ENCODE results near the gene GUCA1A.

GUCA1A gene

GRCh38 chr6:42173101-42173500 lies at the start of gene GUCA1A:
Gene GUCA1A, plus strand, starts transcription at chr6:42173364. Its CDS starts 250 bp downstream, at chr6:42173614.
- Histone ChIP-seq H3K27me3 (ENCODE audit: low read depth, low read length) (no peaks in the 10 kb centered on the region), H3K36me3 (ENCODE audit: control insufficient read depth in 1 of 2, insufficient read depth in 2 of 2, low read length in 2 of 2) (no peaks in the 10 kb centered on the region), H3K27ac (ENCODE audit: low read length) (no peak within 1 kb of the TSS), H3K4me3 (ENCODE audit: low read depth in 1 of 2, low read length in 2 of 2) (no peak within 1 kb of the TSS), H3K4me1 (ENCODE audit: control insufficient read depth in 1 of 2, insufficient read depth in 2 of 2, low read length in 2 of 2) (peaks cover 0 to 3% of the 10 kb centered on the region in 2 donors), H3K9me3 (ENCODE audit: control insufficient read depth in 1 of 2, low read length in 2 of 2) (no peaks in the 10 kb centered on the region)

- H3K4me3 ChIP-seq (ENCODE audit: low read depth in 1 of 2, low read length in 2 of 2), result no peak overlapping the region
- H3K4me1 ChIP-seq (ENCODE audit: control insufficient read depth in 1 of 2, insufficient read depth in 2 of 2, low read length in 2 of 2), result peaks cover 1 to 3% of the 10 kb centered on the region in 2 donors
- no peaks in the 10 kb centered on the region for H3K9me3 ChIP-seq (ENCODE audit: control insufficient read depth in 1 of 2, low read length in 2 of 2)
- no peaks in the 10 kb centered on the region for H3K27me3 ChIP-seq (ENCODE audit: low read depth, low read length)
- peak overlapping the region; percentile 60 for H3K27ac ChIP-seq (ENCODE audit: low read length)
- no peaks in the 10 kb centered on the region for H3K36me3 ChIP-seq (ENCODE audit: control insufficient read depth in 1 of 2, insufficient read depth in 2 of 2, low read length in 2 of 2)
Observed at GRCh38 chr6:42123379-42124103, 49.6 kb upstream of the GUCA1A start.

GRCh38 chr6:42124223-42124836 lies 48.8 kb upstream of the GUCA1A start:
- Histone ChIP-seq H3K4me1 (ENCODE audit: control insufficient read depth in 1 of 2, insufficient read depth in 2 of 2, low read length in 2 of 2) (peaks cover 0 to 3% of the 10 kb centered on the region in 2 donors), H3K9me3 (ENCODE audit: control insufficient read depth in 1 of 2, low read length in 2 of 2) (no peaks in the 10 kb centered on the region), H3K4me3 (ENCODE audit: low read depth in 1 of 2, low read length in 2 of 2) (no peak overlapping the region), H3K36me3 (ENCODE audit: control insufficient read depth in 1 of 2, insufficient read depth in 2 of 2, low read length in 2 of 2) (no peaks in the 10 kb centered on the region), H3K27me3 (ENCODE audit: low read depth, low read length) (no peaks in the 10 kb centered on the region), H3K27ac (ENCODE audit: low read length) (peak overlapping the region; percentile 60)

GRCh38 chr6:42125231-42125630 lies 47.9 kb upstream of the GUCA1A start:
- no peaks in the 10 kb centered on the region for H3K27me3 ChIP-seq (ENCODE audit: low read depth, low read length)
- no peak overlapping the region for H3K4me3 ChIP-seq (ENCODE audit: low read depth in 1 of 2, low read length in 2 of 2)
- peaks cover 0 to 3% of the 10 kb centered on the region in 2 donors for H3K4me1 ChIP-seq (ENCODE audit: control insufficient read depth in 1 of 2, insufficient read depth in 2 of 2, low read length in 2 of 2)
- H3K36me3 ChIP-seq (ENCODE audit: control insufficient read depth in 1 of 2, insufficient read depth in 2 of 2, low read length in 2 of 2), result no peaks in the 10 kb centered on the region
- H3K9me3 ChIP-seq (ENCODE audit: control insufficient read depth in 1 of 2, low read length in 2 of 2), result no peaks in the 10 kb centered on the region
- no peak overlapping the region for H3K27ac ChIP-seq (ENCODE audit: low read length)

GRCh38 chr6:42125663-42126062 lies 47.5 kb upstream of the GUCA1A start:
- no peaks in the 10 kb centered on the region for H3K36me3 ChIP-seq (ENCODE audit: control insufficient read depth in 1 of 2, insufficient read depth in 2 of 2, low read length in 2 of 2)
- peaks cover 0 to 3% of the 10 kb centered on the region in 2 donors for H3K4me1 ChIP-seq (ENCODE audit: control insufficient read depth in 1 of 2, insufficient read depth in 2 of 2, low read length in 2 of 2)
- H3K27ac ChIP-seq (ENCODE audit: low read length), result no peak overlapping the region
- no peaks in the 10 kb centered on the region for H3K27me3 ChIP-seq (ENCODE audit: low read depth, low read length)
- H3K9me3 ChIP-seq (ENCODE audit: control insufficient read depth in 1 of 2, low read length in 2 of 2), result no peaks in the 10 kb centered on the region
- no peak overlapping the region for H3K4me3 ChIP-seq (ENCODE audit: low read depth in 1 of 2, low read length in 2 of 2)

GRCh38 chr6:42128460-42129359 lies 44.5 kb upstream of the GUCA1A start:
- Histone ChIP-seq H3K27ac (ENCODE audit: low read length) (no peak overlapping the region), H3K4me1 (ENCODE audit: control insufficient read depth in 1 of 2, insufficient read depth in 2 of 2, low read length in 2 of 2) (no peaks in the 10 kb centered on the region), H3K9me3 (ENCODE audit: control insufficient read depth in 1 of 2, low read length in 2 of 2) (no peaks in the 10 kb centered on the region), H3K4me3 (ENCODE audit: low read depth in 1 of 2, low read length in 2 of 2) (no peak overlapping the region), H3K36me3 (ENCODE audit: control insufficient read depth in 1 of 2, insufficient read depth in 2 of 2, low read length in 2 of 2) (no peaks in the 10 kb centered on the region), H3K27me3 (ENCODE audit: low read depth, low read length) (no peaks in the 10 kb centered on the region)

GRCh38 chr6:42129360-42129676 lies 43.8 kb upstream of the GUCA1A start:
- H3K4me1 ChIP-seq (ENCODE audit: control insufficient read depth in 1 of 2, insufficient read depth in 2 of 2, low read length in 2 of 2), result no peaks in the 10 kb centered on the region
- H3K4me3 ChIP-seq (ENCODE audit: low read depth in 1 of 2, low read length in 2 of 2), result no peak overlapping the region
- no peak overlapping the region for H3K27ac ChIP-seq (ENCODE audit: low read length)
- no peaks in the 10 kb centered on the region for H3K27me3 ChIP-seq (ENCODE audit: low read depth, low read length)
- H3K36me3 ChIP-seq (ENCODE audit: control insufficient read depth in 1 of 2, insufficient read depth in 2 of 2, low read length in 2 of 2), result no peaks in the 10 kb centered on the region
- H3K9me3 ChIP-seq (ENCODE audit: control insufficient read depth in 1 of 2, low read length in 2 of 2), result no peaks in the 10 kb centered on the region

- no peak overlapping the region for H3K27ac ChIP-seq (ENCODE audit: low read length)
- H3K36me3 ChIP-seq (ENCODE audit: control insufficient read depth in 1 of 2, insufficient read depth in 2 of 2, low read length in 2 of 2), result no peaks in the 10 kb centered on the region
- no peaks in the 10 kb centered on the region for H3K27me3 ChIP-seq (ENCODE audit: low read depth, low read length)
- no peaks in the 10 kb centered on the region for H3K9me3 ChIP-seq (ENCODE audit: control insufficient read depth in 1 of 2, low read length in 2 of 2)
- H3K4me3 ChIP-seq (ENCODE audit: low read depth in 1 of 2, low read length in 2 of 2), result no peak overlapping the region
- H3K4me1 ChIP-seq (ENCODE audit: control insufficient read depth in 1 of 2, insufficient read depth in 2 of 2, low read length in 2 of 2), result no peaks in the 10 kb centered on the region
Observed at GRCh38 chr6:42131531-42131930, 41.6 kb upstream of the GUCA1A start.

GRCh38 chr6:42133926-42134325 lies 39.2 kb upstream of the GUCA1A start:
- no peaks in the 10 kb centered on the region for H3K4me1 ChIP-seq (ENCODE audit: control insufficient read depth in 1 of 2, insufficient read depth in 2 of 2, low read length in 2 of 2)
- no peak overlapping the region for H3K4me3 ChIP-seq (ENCODE audit: low read depth in 1 of 2, low read length in 2 of 2)
- H3K9me3 ChIP-seq (ENCODE audit: control insufficient read depth in 1 of 2, low read length in 2 of 2), result no peaks in the 10 kb centered on the region
- H3K27ac ChIP-seq (ENCODE audit: low read length), result no peak overlapping the region
- no peaks in the 10 kb centered on the region for H3K27me3 ChIP-seq (ENCODE audit: low read depth, low read length)
- no peaks in the 10 kb centered on the region for H3K36me3 ChIP-seq (ENCODE audit: control insufficient read depth in 1 of 2, insufficient read depth in 2 of 2, low read length in 2 of 2)

- Histone ChIP-seq H3K27ac (ENCODE audit: low read length) (no peak overlapping the region), H3K9me3 (ENCODE audit: control insufficient read depth in 1 of 2, low read length in 2 of 2) (no peaks in the 10 kb centered on the region), H3K4me1 (ENCODE audit: control insufficient read depth in 1 of 2, insufficient read depth in 2 of 2, low read length in 2 of 2) (no peaks in the 10 kb centered on the region), H3K27me3 (ENCODE audit: low read depth, low read length) (no peaks in the 10 kb centered on the region), H3K4me3 (ENCODE audit: low read depth in 1 of 2, low read length in 2 of 2) (no peak overlapping the region), H3K36me3 (ENCODE audit: control insufficient read depth in 1 of 2, insufficient read depth in 2 of 2, low read length in 2 of 2) (no peaks in the 10 kb centered on the region)
Observed at GRCh38 chr6:42135161-42135560, 38.0 kb upstream of the GUCA1A start.

- Histone ChIP-seq H3K27ac (ENCODE audit: low read length) (no peak overlapping the region), H3K27me3 (ENCODE audit: low read depth, low read length) (no peaks in the 10 kb centered on the region), H3K9me3 (ENCODE audit: control insufficient read depth in 1 of 2, low read length in 2 of 2) (no peaks in the 10 kb centered on the region), H3K36me3 (ENCODE audit: control insufficient read depth in 1 of 2, insufficient read depth in 2 of 2, low read length in 2 of 2) (no peaks in the 10 kb centered on the region), H3K4me1 (ENCODE audit: control insufficient read depth in 1 of 2, insufficient read depth in 2 of 2, low read length in 2 of 2) (no peaks in the 10 kb centered on the region), H3K4me3 (ENCODE audit: low read depth in 1 of 2, low read length in 2 of 2) (no peak overlapping the region)
Observed at GRCh38 chr6:42135722-42136121, 37.4 kb upstream of the GUCA1A start.
